Measurements from ENCODE around the gene TMEM138. TPM values are rescaled to one million over a fixed set of nuclear protein-coding genes. Genes with fewer than 3 reads are reported as not detected.
A peak's percentile ranks its signal among the peaks of the same experiment; 100 is the strongest.

Gene TMEM138
- total and polyA plus RNA-seq, 2 of the 4 experiments (the other 2 are of a cell fraction): 16.8 to 53.2 TPM

- TF ChIP-seq RCOR1 (IDR thresholded peaks at IDR 0.05; ENCODE audit: insufficient replicate concordance, low read length): no peak
These were observed 885 bp upstream of the TMEM138 start (continued) for GRCh38 chr11:61361237-61361740.

- H3K9me1 ChIP-seq (ENCODE audit: insufficient read depth, low read length): 0 out of 2 replicates have a peak, but pooled peaks cover 3% of the 10 kb centered on the region
- peak overlapping the region; percentile 95 for H2AK9ac ChIP-seq (replicated peaks; ENCODE audit: low read depth, low read length, poor library complexity)
- 0 out of 2 replicates have a peak, but pooled peaks have one; percentile 10 for TF ChIP-seq RFX5 (IDR thresholded peaks at IDR 0.05; ENCODE audit: low read depth, low read length)
- no peak for TF ChIP-seq RAD21 (IDR thresholded peaks at IDR 0.05; ENCODE audit: low read length)
- TF ChIP-seq CEBPB (IDR thresholded peaks at IDR 0.05; ENCODE audit: low read depth, low read length): no peak
- TF ChIP-seq MAFK (IDR thresholded peaks at IDR 0.05; ENCODE audit: low read depth, low read length): no peak; the same call in 1 of the 2 replicates
- no peak for TF ChIP-seq CHD1 (IDR thresholded peaks at IDR 0.05; ENCODE audit: low read depth, low read length)
- no peak for TF ChIP-seq POLR2A (IDR thresholded peaks at IDR 0.05; ENCODE audit: low read depth, low read length)
- no peak for TF ChIP-seq CTCF (conservative IDR thresholded peaks at IDR 0.05; ENCODE audit: low read depth, low read length)
- no peak for TF ChIP-seq FOS (IDR thresholded peaks at IDR 0.05; ENCODE audit: low read depth, low read length)
- dilution Hi-C loops (cut with HindIII; ENCODE audit: low sequenced_read_pairs, unreplicated experiment) (no loop called here), intact Hi-C loops (cut with micrococcal nuclease) (loop anchor here (1.0 kb wide), 1 partner anchor 23 kb away; no protein-coding TSS in a partner anchor), in situ Hi-C loops (cut with MboI; ENCODE audit: low sequenced_read_pairs) (no loop called here)
- BruUV-seq (replicated peaks): no TSS peak
- POLR2A ChIA-PET (ENCODE audit: unreplicated experiment): interaction anchor here (1.4 kb wide), 1 partner anchor 22 kb away, joined by 3 read pairs; no protein-coding TSS in a partner anchor
- peak overlapping the region; percentile 98 for H3K4me2 ChIP-seq (ENCODE audit: low read depth, low read length)
- H3K27ac ChIP-seq (ENCODE audit: insufficient read depth, low read length): peak overlapping the region; percentile 99
- peak overlapping the region; percentile 91 for H3K9ac ChIP-seq (ENCODE audit: low read depth, low read length)
- peak overlapping the region; percentile 99 for H2AFZ ChIP-seq (replicated peaks; ENCODE audit: low read length, poor library complexity)
- peak overlapping the region; percentile 98 for H4K8ac ChIP-seq (ENCODE audit: low read depth in 2 of 2, low read length in 2 of 2)
- H3K18ac ChIP-seq (ENCODE audit: low read depth, low read length): peak overlapping the region; percentile 70
- peak overlapping the region; percentile 94 for H3K14ac ChIP-seq (replicated peaks; ENCODE audit: low read depth, low read length)
- H3K4ac ChIP-seq (ENCODE audit: low read depth, low read length): peak overlapping the region; percentile 90
- no peaks in the 10 kb centered on the region for H4K20me1 ChIP-seq (ENCODE audit: insufficient read depth, low read length)
- H3K9me3 ChIP-seq (ENCODE audit: control insufficient read depth, insufficient read depth, low read length): no peaks in the 10 kb centered on the region
- DNase-seq: peak; percentile 65
- peaks cover 5% of the 10 kb centered on the region for H3K4me1 ChIP-seq (ENCODE audit: control insufficient read depth, insufficient read depth, low read length)
- peak overlapping the region; percentile 91 for H2AK5ac ChIP-seq (ENCODE audit: low read depth, low read length)
- H3K23ac ChIP-seq (ENCODE audit: low read depth, low read length): peak overlapping the region; percentile 97
- WGBS, 2 experiments (ENCODE audit: extremely low coverage in 2 of 2, insufficient read length in 1 of 2): 0% methylated on average over 9 of the region's 12 CpGs; no CpG with 5 or more reads in 1 of the 2 experiments
- H2BK120ac ChIP-seq (ENCODE audit: low read depth, low read length): peak overlapping the region; percentile 58
- peak; percentile 6; the same call in 1 of the 2 replicates for ATAC-seq (ENCODE audit: low read depth)
- peaks cover 19% of the 10 kb centered on the region for H3K36me3 ChIP-seq (ENCODE audit: control insufficient read depth, insufficient read depth, low read length)
- peak overlapping the region; percentile 82 for H4K5ac ChIP-seq (ENCODE audit: low read depth, low read length)
- no peaks in the 10 kb centered on the region for H3K27me3 ChIP-seq (ENCODE audit: control insufficient read depth, insufficient read depth, low read length)
- CTCF ChIA-PET: interaction anchor here (1.9 kb wide), 1 partner anchor 23 kb away, joined by 7 read pairs; no protein-coding TSS in a partner anchor
- peak overlapping the region; percentile 88 for H2BK5ac ChIP-seq (ENCODE audit: low read depth, low read length, poor library complexity, severe bottlenecking)
- peak overlapping the region; percentile 98 for H4K91ac ChIP-seq (ENCODE audit: insufficient read depth, low read depth, low read length)
- peak overlapping the region; percentile 23; the same call in 2 of the 3 replicates for H2BK15ac ChIP-seq (ENCODE audit: low read depth, low read length)
- peaks cover 41 to 61% of the 10 kb centered on the region in 2 experiments; a peak in 3 of 4 replicates for H3K79me1 ChIP-seq (ENCODE audit: low read depth in 1 of 2, low read length in 2 of 2)
- H3K56ac ChIP-seq (ENCODE audit: extremely low read depth, insufficient read depth, low read length): peak overlapping the region; percentile 79
- peak overlapping the region; percentile 88 for H3K4me3 ChIP-seq (ENCODE audit: insufficient read depth, low read depth, low read length)
- H2BK20ac ChIP-seq (ENCODE audit: low read depth, low read length): no peak overlapping the region
These were observed 335 bp downstream of the TMEM138 start for GRCh38 chr11:61362542-61362875.

All from IMR-90 (cell line).